ENCODE data around the gene ANKS3.

Gene ANKS3

DNA sequence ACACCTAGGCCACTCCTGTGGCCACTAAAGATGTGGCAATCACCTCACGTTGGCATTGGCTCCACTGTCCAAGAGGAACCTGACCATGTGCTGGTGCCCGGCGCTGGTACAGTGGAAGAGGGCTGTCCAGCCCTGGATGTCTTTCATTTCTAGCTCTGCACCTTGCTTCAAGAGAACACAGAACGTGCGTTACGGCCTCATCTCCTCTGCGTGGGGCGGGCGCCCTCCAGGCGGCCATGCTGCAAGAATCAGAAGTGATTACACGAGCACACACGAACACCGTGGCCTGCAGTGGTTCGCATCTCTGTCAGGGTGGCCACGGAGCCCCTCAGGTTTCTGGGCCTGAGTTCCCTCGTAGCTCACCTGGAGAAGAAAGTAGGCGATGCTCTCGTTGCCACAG lies 7.5 kb downstream of the ANKS3 start:
- no peak overlapping the region for H3K4me3 ChIP-seq (ENCODE audit: low read depth, low read length)
- TF ChIP-seq CTCF (IDR thresholded peaks at IDR 0.05; ENCODE audit: borderline replicate concordance, insufficient read depth, low read depth, low read length) = no peak

GRCh38 chr16:4724661-4725270 lies 9.3 kb downstream of the ANKS3 start:
- TF ChIP-seq CTCF (IDR thresholded peaks at IDR 0.05; ENCODE audit: borderline replicate concordance, insufficient read depth, low read depth, low read length) = no peak
- H3K4me3 ChIP-seq (ENCODE audit: low read depth, low read length) = no peak overlapping the region

GRCh38 chr16:4723071-4723767 lies 10.9 kb downstream of the ANKS3 start:
- TF ChIP-seq CTCF (IDR thresholded peaks at IDR 0.05; ENCODE audit: borderline replicate concordance, insufficient read depth, low read depth, low read length) = no peak
- H3K4me3 ChIP-seq (ENCODE audit: low read depth, low read length) = no peak overlapping the region

DNA sequence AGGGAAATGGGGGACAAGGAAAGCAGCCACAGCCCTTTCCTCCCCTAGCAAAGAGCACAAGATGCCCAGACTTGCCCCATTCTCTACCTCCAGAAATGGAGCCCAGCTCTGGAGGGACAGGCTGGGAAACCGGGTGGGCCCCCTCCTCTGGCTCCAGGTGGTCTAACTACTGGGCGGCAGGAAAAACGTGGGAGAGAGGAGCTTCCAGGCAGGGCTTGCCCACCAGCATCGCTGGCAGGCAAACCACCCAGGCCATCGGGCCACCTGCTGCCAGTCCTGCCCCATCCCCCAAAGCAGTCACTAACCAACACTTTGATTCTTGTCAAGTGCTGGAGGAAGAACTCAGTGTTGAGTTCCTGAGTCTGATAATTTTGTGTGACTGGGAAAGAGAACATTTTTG lies 15.6 kb downstream of the ANKS3 start:
- no peak for TF ChIP-seq CTCF (IDR thresholded peaks at IDR 0.05; ENCODE audit: borderline replicate concordance, insufficient read depth, low read depth, low read length)
- H3K4me3 ChIP-seq (ENCODE audit: low read depth, low read length) = no peak overlapping the region

- H3K4me3 ChIP-seq (ENCODE audit: low read depth, low read length) = no peak overlapping the region
- no peak for TF ChIP-seq CTCF (IDR thresholded peaks at IDR 0.05; ENCODE audit: borderline replicate concordance, insufficient read depth, low read depth, low read length)
Measured at GRCh38 chr16:4714996-4715395, 19.1 kb downstream of the ANKS3 start.

DNA sequence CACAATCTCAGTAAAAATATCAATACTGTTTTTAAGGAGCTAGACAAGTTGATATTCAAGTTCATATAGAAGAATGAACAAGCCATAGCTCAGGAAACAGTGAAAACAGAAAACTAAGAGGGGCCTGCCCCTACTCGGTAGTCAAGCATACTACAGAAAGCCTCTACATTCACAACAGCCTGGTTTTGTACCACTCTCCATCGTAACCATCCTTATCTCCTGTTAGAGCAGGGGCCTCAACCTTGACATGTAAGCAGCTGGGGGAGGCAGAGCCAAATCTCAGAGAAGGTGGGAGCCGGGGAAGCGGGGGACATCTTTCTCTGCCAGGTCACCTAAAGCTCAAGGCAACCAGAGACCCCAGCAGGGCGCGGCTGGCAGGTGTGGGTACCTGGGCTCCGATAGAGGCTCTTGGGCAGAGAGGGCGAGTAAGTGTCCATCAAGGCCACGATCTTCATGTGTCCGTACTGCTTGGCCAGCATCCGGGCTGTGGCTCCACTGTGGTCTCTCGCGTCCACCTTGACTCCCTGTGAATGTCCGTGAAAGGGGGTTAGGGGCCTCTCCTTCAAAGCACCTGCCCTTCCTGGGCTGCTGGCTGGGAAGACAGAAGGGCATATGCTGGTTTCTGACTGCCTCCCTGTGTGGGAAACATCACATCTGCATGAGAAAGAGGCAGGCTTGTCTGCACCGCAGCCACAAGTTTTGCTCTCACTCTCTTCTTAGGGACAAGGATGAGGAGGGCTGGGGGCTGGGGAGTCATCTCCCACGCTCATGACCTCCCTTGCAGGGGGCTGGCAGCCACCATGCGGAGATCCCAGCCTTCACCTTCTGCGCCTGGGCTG lies 20.2 kb downstream of the ANKS3 start:
- TF ChIP-seq CTCF (IDR thresholded peaks at IDR 0.05; ENCODE audit: borderline replicate concordance, insufficient read depth, low read depth, low read length) = no peak

More for the DNA sequence above, 20.2 kb downstream of the ANKS3 start:
- H3K4me3 ChIP-seq (ENCODE audit: low read depth, low read length) = no peak overlapping the region
